Transverse colon (tissue), 4 donors: ENCODE results near the gene FMNL1. TPM values are rescaled to one million over a fixed set of nuclear protein-coding genes. Genes with fewer than 3 reads are reported as not detected.

Experiments
- DNase-seq: peaks from one replicate; pipeline ENCODE4 v3.0.0-alpha.2; 2019
- H3K27ac ChIP-seq, 4 donors: fragments of 200-600 bp; sonication (generic); 2 replicates each; pipeline ENCODE4 v1.5.1; 2016 to 2018; ENCODE audit warnings: inconsistent platforms in 4 of 4
- H3K27me3 ChIP-seq: fragments of 200-600 bp; sonication (generic); 2 replicates; pipeline ENCODE4 v1.5.1; 2017; ENCODE audit warnings: inconsistent platforms
- H3K36me3 ChIP-seq, 4 donors: fragments of 200-600 bp; sonication (generic); 2 replicates each; pipeline ENCODE4 v1.5.1; 2017 to 2019; ENCODE audit warnings: inconsistent platforms in 4 of 4
- H3K4me1 ChIP-seq, 4 donors: fragments of 200-600 bp; sonication (generic); 2 replicates each; pipeline ENCODE4 v1.5.1; 2017 to 2020; ENCODE audit warnings: inconsistent platforms in 4 of 4
- H3K4me3 ChIP-seq, 4 donors: fragments of 200-600 bp; sonication (generic); 1 replicate in 1 of 4; 2 replicates in 3 of 4; pipeline versions ENCODE4 v1.5.1 to v1.6.1; 2017 to 2019; ENCODE audit warnings: inconsistent platforms in 4 of 4
- H3K9me3 ChIP-seq, 2 donors: fragments of 200-600 bp; sonication (generic); 2 replicates each; pipeline ENCODE4 v1.5.1; 2017 to 2019; ENCODE audit warnings: inconsistent platforms in 2 of 2
- EP300 ChIP-seq: sonication (generic); formaldehyde crosslinking; IDR thresholded peaks from one replicate; pipeline ENCODE4 v1.6.1; 2017; ENCODE audit warnings: antibody characterized with exemption, low read depth
- POLR2A ChIP-seq: fragments of 450-650 bp; IDR thresholded peaks from one replicate; pipeline ENCODE4 v1.6.1; 2016; ENCODE audit warnings: antibody characterized with exemption, mild to moderate bottlenecking, moderate library complexity
- POLR2AphosphoS5 ChIP-seq, 3 donors: sonication (generic); formaldehyde crosslinking; IDR thresholded peaks; one replicate each; pipeline ENCODE4 v1.6.1; 2016; ENCODE audit warnings: antibody characterized with exemption in 3 of 3
- WGBS, 2 donors: methylation state at CpG; one replicate each; pipeline ENCODE4 v1.1.5; 2018; ENCODE audit warnings: low coverage in 1 of 2; 5-methylcytosine and 5-hydroxymethylcytosine counted together
- in situ Hi-C, 4 donors: fragments of 200-750 bp; cut with MboI; loops; one replicate each; pipeline versions ENCODE4 v1.15.0 to v1.15.1; 2017; ENCODE audit warnings: low sequenced_read_pairs in 3 of 4, low pct_ligation_motif_present in 1 of 4, low pct_unique_long_range_greater_than_20kb in 1 of 4
- intact Hi-C: fragments of 100-400 bp; cut with DNase I; formaldehyde crosslinking; loops from one replicate; pipeline ENCODE4 v1.15.1; 2023; ENCODE audit warnings: low total_unique reads
- total RNA-seq, 4 donors: library from RNA; depleted of rRNA; stranded (reverse); fragments of >200 nt; gene quantifications; one replicate each; pipeline ENCODE4 v1.1.0, GENCODE V29; 2016
- TF ChIP-seq, protein P1 (sequence below), 5 experiments: fragments of 200-600 bp in 3 of 5; fragments of 450-650 bp in 2 of 5; sonication (generic) in 3 of 5; IDR thresholded peaks; 1 replicate in 2 of 5; 2 replicates in 3 of 5; pipeline ENCODE4 v1.5.1; 2016 to 2017; ENCODE audit warnings: antibody characterized with exemption in 5 of 5, inconsistent platforms in 3 of 5, mild to moderate bottlenecking in 2 of 5, moderate library complexity in 1 of 5

Gene FMNL1
- total RNA-seq, 4 donors from 2014 or later: 1.2 to 17.5 (median 10.6) TPM

DNA sequence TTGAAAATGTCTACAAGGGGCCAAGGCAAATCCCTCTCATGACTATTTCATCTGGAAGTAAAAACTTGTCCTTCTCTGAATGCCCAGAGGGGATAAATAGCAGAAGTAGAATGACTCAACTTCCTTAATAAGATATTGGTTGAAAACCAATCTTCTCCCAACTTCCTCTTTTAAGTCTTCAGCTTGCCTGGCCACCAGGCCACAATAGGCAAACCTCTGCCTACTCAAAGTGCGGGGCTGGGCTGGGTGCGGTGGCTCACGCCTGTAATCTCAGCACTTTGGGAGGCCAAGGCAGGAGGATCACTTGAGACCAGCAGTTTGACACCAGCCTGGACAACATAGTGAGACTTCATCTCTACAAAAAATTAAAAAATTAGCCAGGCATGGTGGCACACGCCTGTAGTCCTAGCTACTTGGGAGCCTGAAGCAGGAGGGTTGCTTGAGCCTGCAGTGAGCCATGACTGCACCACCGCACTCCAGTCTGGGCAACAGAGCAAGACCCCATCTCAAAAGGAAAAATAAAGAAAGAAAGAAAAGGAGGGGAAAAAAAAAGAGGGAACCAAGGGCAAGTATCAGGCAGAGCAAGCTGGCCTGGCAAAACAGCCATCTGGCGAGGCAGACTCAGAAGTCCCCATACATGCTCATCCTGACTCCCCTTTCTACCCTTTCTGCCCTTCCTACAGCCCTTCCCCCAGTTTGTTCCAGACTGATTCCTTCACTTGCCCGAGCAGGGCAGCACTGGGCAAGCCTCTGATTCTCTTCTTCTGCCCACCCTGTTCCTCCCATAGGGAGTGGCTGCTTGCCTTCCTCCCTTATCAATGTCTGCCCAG is 74.5 kb downstream of the FMNL1 start:
- intact Hi-C loops: loop anchor here (10.0 kb wide), 1 partner anchor 481 kb away; no protein-coding TSS in a partner anchor
- no peak for TF ChIP-seq POLR2AphosphoS5 (IDR thresholded peaks at IDR 0.05)
- TF ChIP-seq EP300: no peak
- TF ChIP-seq POLR2A: no peak
- TF ChIP-seq, protein P1, sequence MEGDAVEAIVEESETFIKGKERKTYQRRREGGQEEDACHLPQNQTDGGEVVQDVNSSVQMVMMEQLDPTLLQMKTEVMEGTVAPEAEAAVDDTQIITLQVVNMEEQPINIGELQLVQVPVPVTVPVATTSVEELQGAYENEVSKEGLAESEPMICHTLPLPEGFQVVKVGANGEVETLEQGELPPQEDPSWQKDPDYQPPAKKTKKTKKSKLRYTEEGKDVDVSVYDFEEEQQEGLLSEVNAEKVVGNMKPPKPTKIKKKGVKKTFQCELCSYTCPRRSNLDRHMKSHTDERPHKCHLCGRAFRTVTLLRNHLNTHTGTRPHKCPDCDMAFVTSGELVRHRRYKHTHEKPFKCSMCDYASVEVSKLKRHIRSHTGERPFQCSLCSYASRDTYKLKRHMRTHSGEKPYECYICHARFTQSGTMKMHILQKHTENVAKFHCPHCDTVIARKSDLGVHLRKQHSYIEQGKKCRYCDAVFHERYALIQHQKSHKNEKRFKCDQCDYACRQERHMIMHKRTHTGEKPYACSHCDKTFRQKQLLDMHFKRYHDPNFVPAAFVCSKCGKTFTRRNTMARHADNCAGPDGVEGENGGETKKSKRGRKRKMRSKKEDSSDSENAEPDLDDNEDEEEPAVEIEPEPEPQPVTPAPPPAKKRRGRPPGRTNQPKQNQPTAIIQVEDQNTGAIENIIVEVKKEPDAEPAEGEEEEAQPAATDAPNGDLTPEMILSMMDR (IDR thresholded peaks at IDR 0.05): no peak
- Histone ChIP-seq H3K27ac (peak overlapping the region; percentile 85 to 89 (median 86)), H3K4me3 (no peak overlapping the region), H3K9me3 (no peaks in the 10 kb centered on the region), H3K36me3 (no peaks in the 10 kb centered on the region), H3K27me3 (no peaks in the 10 kb centered on the region), H3K4me1 (peaks cover 80 to 100% (median 91%) of the 10 kb centered on the region in 4 donors)
- in situ Hi-C loops: no loop called here
- WGBS, 2 donors: 64 to 100% methylated on average over 2 to 7 of the region's 7 CpGs
- peak; percentile 68 for DNase-seq

DNA sequence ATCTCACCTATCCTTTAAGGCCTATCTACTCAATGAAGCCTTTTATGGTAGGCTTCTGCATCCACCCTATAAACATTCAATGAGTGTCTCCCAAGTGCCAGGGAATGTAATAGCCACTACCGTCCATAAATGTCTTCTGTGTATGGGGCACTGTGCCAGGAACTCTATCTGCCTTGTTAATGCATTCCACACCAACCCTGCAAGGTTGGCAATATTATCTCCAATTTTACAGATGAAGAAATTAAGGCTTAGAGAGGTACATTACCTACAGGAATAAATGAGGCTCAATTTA is 75.1 kb downstream of the FMNL1 start:
- H3K27ac ChIP-seq: peak overlapping the region; percentile 85 to 89 (median 86)
- in situ Hi-C loops: no loop called here
- DNase-seq: peak; percentile 73

More for the DNA sequence above, 75.1 kb downstream of the FMNL1 start:
- no peaks in the 10 kb centered on the region for H3K27me3 ChIP-seq
- no peak overlapping the region for H3K4me3 ChIP-seq
- intact Hi-C loops: loop anchor here (10.0 kb wide), 1 partner anchor 482 kb away; no protein-coding TSS in a partner anchor
- H3K4me1 ChIP-seq: peaks cover 74 to 98% (median 86%) of the 10 kb centered on the region in 4 donors
- TF ChIP-seq POLR2AphosphoS5 (IDR thresholded peaks at IDR 0.05) (peak in 2 of 3 donors; percentile 51 to 57), POLR2A (no peak)
- no peaks in the 10 kb centered on the region for H3K9me3 ChIP-seq
- no peaks in the 10 kb centered on the region for H3K36me3 ChIP-seq
- 23% methylated on average over 1 of the region's 1 CpG; no CpG with 5 or more reads in 1 of the 2 donors for WGBS, 2 donors

Other genes starting within 250 kb of the FMNL1 start
- gene DCAKD, start 170.3 kb upstream of the FMNL1 start, total RNA-seq: 100 to 1,000 TPM in 1 of 4 donors, 10 to 100 TPM in 2, 1 to 10 TPM in 1; 9.4 to 144 (median 27.4) TPM
- 10 to 100 TPM; 16.1 to 83.8 (median 43.4) TPM for gene NMT1, start 160.6 kb upstream of the FMNL1 start, total RNA-seq
- gene PLCD3, start 89.4 kb upstream of the FMNL1 start, total RNA-seq: 100 to 1,000 TPM; 157 to 369 (median 335) TPM
- 10 to 100 TPM; 24.9 to 96.1 (median 38.6) TPM for gene ACBD4, start 86.2 kb upstream of the FMNL1 start, total RNA-seq
- gene HEXIM1, start 73.4 kb upstream of the FMNL1 start, total RNA-seq: 10 to 100 TPM; 38.0 to 54.9 (median 42.6) TPM
- gene HEXIM2, start 60.0 kb upstream of the FMNL1 start, total RNA-seq: 10 to 100 TPM in 1 of 4 donors, 1 to 10 TPM in 3; 1.2 to 10.8 (median 5.9) TPM
- under 1 TPM in 1 of 4 donors, not detected in 3; 0.48 TPM for gene SPATA32, start 40.2 kb downstream of the FMNL1 start, total RNA-seq
- 10 to 100 TPM; 13.0 to 33.7 (median 18.7) TPM for gene MAP3K14, start 95.1 kb downstream of the FMNL1 start, total RNA-seq
- gene ARHGAP27, start 211.0 kb downstream of the FMNL1 start, total RNA-seq: 100 to 1,000 TPM; 194 to 489 (median 294) TPM